H9 (cell line): Measurements from ENCODE around the gene PTBP3. TPM values are rescaled to one million over a fixed set of nuclear protein-coding genes. Genes with fewer than 3 reads are reported as not detected.
A peak's percentile ranks its signal among the peaks of the same experiment; 100 is the strongest.
"Not testable (repeated sequence)": the region's sequence is repeated elsewhere in the genome, so short reads cannot be mapped to it uniquely, and the experiment has no call there.

Source experiments
- DNase-seq: peaks from one replicate; pipeline ENCODE4 v3.0.0-alpha.2; 2017
- H2AFZ ChIP-seq: one replicate; pipeline ENCODE4 v1.6.1; 2013; ENCODE audit warnings: mild to moderate bottlenecking, low read length, control low read depth, moderate library complexity
- H2AK5ac ChIP-seq: 2 replicates; pipeline ENCODE4 v1.6.1; 2013; ENCODE audit warnings: low read length, control low read depth, mixed read lengths; ENCODE audit not compliant: insufficient read length
- H2BK120ac ChIP-seq: one replicate; pipeline ENCODE4 v1.6.1; 2013; ENCODE audit warnings: low read depth, mild to moderate bottlenecking, low read length, control low read depth, inconsistent platforms; ENCODE audit not compliant: poor library complexity, severe bottlenecking
- H2BK12ac ChIP-seq: 2 replicates; pipeline ENCODE4 v1.6.1; 2013; ENCODE audit warnings: low read length, control low read depth, mixed read lengths, low read depth; ENCODE audit not compliant: insufficient read length
- H2BK15ac ChIP-seq: 2 replicates; pipeline ENCODE4 v1.6.1; 2013; ENCODE audit warnings: low read depth, low read length, control low read depth
- H2BK20ac ChIP-seq: one replicate; pipeline ENCODE4 v1.6.1; 2013; ENCODE audit warnings: low read depth, mild to moderate bottlenecking, low read length, control low read depth, inconsistent platforms; ENCODE audit not compliant: poor library complexity, severe bottlenecking
- H2BK5ac ChIP-seq: 2 replicates; pipeline ENCODE4 v1.6.1; 2013; ENCODE audit warnings: low read length, control low read depth, mixed read lengths; ENCODE audit not compliant: insufficient read length
- H3K14ac ChIP-seq: 2 replicates; pipeline ENCODE4 v1.6.1; 2013; ENCODE audit warnings: low read length, control low read depth; ENCODE audit not compliant: insufficient read depth
- H3K18ac ChIP-seq: 2 replicates; pipeline ENCODE4 v1.6.1; 2013; ENCODE audit warnings: low read depth, mild to moderate bottlenecking, mixed read lengths, low read length, control low read depth; ENCODE audit not compliant: insufficient read length
- H3K23ac ChIP-seq: 2 replicates; pipeline ENCODE4 v1.6.1; 2013; ENCODE audit warnings: low read length, control low read depth, mixed read lengths, low read depth; ENCODE audit not compliant: insufficient read length
- H3K23me2 ChIP-seq: 2 replicates; pipeline ENCODE4 v1.6.1; 2013; ENCODE audit warnings: low read depth, mild to moderate bottlenecking, mixed read lengths, low read length, control low read depth; ENCODE audit not compliant: insufficient read length, poor library complexity, severe bottlenecking
- H3K27ac ChIP-seq: 2 replicates; pipeline ENCODE4 v1.5.1; 2013; ENCODE audit warnings: low read length, control low read depth, mixed read lengths, low read depth; ENCODE audit not compliant: insufficient read length
- H3K27me3 ChIP-seq: 2 replicates; pipeline ENCODE4 v1.6.1; 2013; ENCODE audit warnings: low read length, control low read depth, inconsistent platforms; ENCODE audit not compliant: insufficient read depth
- H3K4ac ChIP-seq: 2 replicates; pipeline ENCODE4 v1.6.1; 2013; ENCODE audit warnings: low read depth, mild to moderate bottlenecking, control low read depth, inconsistent platforms, low read length, moderate library complexity
- H3K4me1 ChIP-seq: 2 replicates; pipeline ENCODE4 v1.6.1; 2013; ENCODE audit warnings: low read length, control low read depth, inconsistent platforms; ENCODE audit not compliant: insufficient read depth
- H3K4me2 ChIP-seq: 2 replicates; pipeline ENCODE4 v1.6.1; 2013; ENCODE audit warnings: low read length, control low read depth, mixed read lengths; ENCODE audit not compliant: insufficient read length, insufficient read depth
- H3K56ac ChIP-seq: 2 replicates; pipeline ENCODE4 v1.6.1; 2013; ENCODE audit warnings: low read depth, mild to moderate bottlenecking, mixed read lengths, low read length, control low read depth; ENCODE audit not compliant: insufficient read length
- H3K79me1 ChIP-seq: 2 replicates; pipeline ENCODE4 v1.6.1; 2013; ENCODE audit warnings: low read depth, mild to moderate bottlenecking, moderate library complexity, low read length, control low read depth, inconsistent platforms; ENCODE audit not compliant: insufficient read depth, poor library complexity, severe bottlenecking
- H3K79me2 ChIP-seq: 2 replicates; pipeline ENCODE4 v1.6.1; 2013; ENCODE audit warnings: low read length, control low read depth, inconsistent platforms; ENCODE audit not compliant: insufficient read depth
- H3K9ac ChIP-seq: 2 replicates; pipeline ENCODE4 v1.6.1; 2013; ENCODE audit warnings: low read length, control low read depth, mixed read lengths; ENCODE audit not compliant: insufficient read length; ENCODE audit errors: extremely low read depth
- H3K9me3 ChIP-seq: one replicate; pipeline ENCODE4 v1.6.1; 2013; ENCODE audit warnings: low read depth, low read length, inconsistent platforms; ENCODE audit not compliant: control insufficient read depth
- H3T11ph ChIP-seq: one replicate; pipeline ENCODE4 v1.6.1; 2013; ENCODE audit warnings: mild to moderate bottlenecking, low read length, control low read depth, inconsistent platforms
- H4K20me1 ChIP-seq: one replicate; pipeline ENCODE4 v1.6.1; 2013; ENCODE audit not compliant: control insufficient read depth, insufficient read length, insufficient read depth
- H4K5ac ChIP-seq: 2 replicates; pipeline ENCODE4 v1.6.1; 2013; ENCODE audit warnings: low read depth, mild to moderate bottlenecking, mixed read lengths, low read length, control low read depth; ENCODE audit not compliant: insufficient read length
- H4K8ac ChIP-seq: replicated peaks from 2 replicates; pipeline ENCODE4 v1.6.1; 2013; ENCODE audit warnings: low read length, control low read depth, mixed read lengths, low read depth; ENCODE audit not compliant: insufficient read length
- H4K91ac ChIP-seq: 2 replicates; pipeline ENCODE4 v1.6.1; 2013; ENCODE audit warnings: low read depth, mild to moderate bottlenecking, moderate library complexity, mixed read lengths, low read length, control low read depth; ENCODE audit not compliant: insufficient read length
- H3K27ac Mint-ChIP-seq, 3 experiments: 2 replicates in 2 of 3; 3 replicates in 1 of 3; pipeline ENCODE4 v1.8.0; 2020 to 2021; ENCODE audit warnings: mixed read lengths in 3 of 3, mild to moderate bottlenecking in 1 of 3, moderate library complexity in 1 of 3
- H3K27me3 Mint-ChIP-seq: 2 replicates; pipeline ENCODE4 v1.8.0; 2021; ENCODE audit warnings: low read depth, mild to moderate bottlenecking, moderate library complexity, mixed read lengths
- H3K36me3 Mint-ChIP-seq, 3 experiments: 2 replicates in 2 of 3; 3 replicates in 1 of 3; pipeline ENCODE4 v1.8.0; 2020 to 2021; ENCODE audit warnings: low read depth in 3 of 3, mixed read lengths in 3 of 3; ENCODE audit not compliant: insufficient read depth in 1 of 3
- H3K4me1 Mint-ChIP-seq, 2 experiments: 2 replicates each; pipeline ENCODE4 v1.8.0; 2020; ENCODE audit warnings: mixed read lengths in 2 of 2
- H3K4me3 Mint-ChIP-seq, 2 experiments: 2 replicates in 1 of 2; 3 replicates in 1 of 2; pipeline ENCODE4 v1.8.0; 2020 to 2021; ENCODE audit warnings: mild to moderate bottlenecking in 2 of 2, mixed read lengths in 2 of 2, moderate library complexity in 1 of 2
- H3K9me3 Mint-ChIP-seq, 2 experiments: 2 replicates in 1 of 2; 3 replicates in 1 of 2; pipeline ENCODE4 v1.8.0; 2020; ENCODE audit warnings: mild to moderate bottlenecking in 2 of 2, mixed read lengths in 2 of 2, moderate library complexity in 1 of 2
- CTCF ChIP-seq: fragments of 200-600 bp; sonication (generic); conservative IDR thresholded peaks from 3 replicates; pipeline ENCODE4 v1.8.0; 2021; ENCODE audit warnings: antibody characterized with exemption, mild to moderate bottlenecking
- WGBS: extraction: QIAGEN DNeasy Blood & Tissue Kit; methylation state at CpG from one replicate; pipeline ENCODE4 v1.1.7; 2013; ENCODE audit warnings: missing lambda C conversion rate, low lambda C conversion rate, mixed read lengths; ENCODE audit not compliant: insufficient read length; ENCODE audit errors: extremely low coverage; 5-methylcytosine and 5-hydroxymethylcytosine counted together
- total RNA-seq: library from RNA; stranded (reverse); gene quantifications from 2 replicates; pipeline ENCODE4 v1.2.1, GENCODE V29; 2021

The PTBP3 gene
- total RNA-seq, 1 experiment from 2014 or later: 89.5 TPM

- Mint-ChIP-seq H3K9me3 (no peaks in the 10 kb centered on the region), H3K36me3 (peaks cover 5 to 25% (median 7%) of the 10 kb centered on the region in 3 experiments), H3K4me1 (peaks cover 2 to 7% of the 10 kb centered on the region in 2 experiments; a peak in 3 of 4 replicates), H3K4me3 (no peak overlapping the region), H3K27ac (peak overlapping the region in 1 of 3 experiments; percentile 53; a peak in 2 of 7 replicates), H3K27me3 (no peaks in the 10 kb centered on the region)
- Histone ChIP-seq H2BK120ac (no peak overlapping the region), H4K20me1 (no peaks in the 10 kb centered on the region), H2BK12ac (no peak overlapping the region), H3T11ph (no peak overlapping the region), H3K14ac (no peak overlapping the region), H3K4me1 (no peaks in the 10 kb centered on the region), H3K79me1 (peaks cover 2% of the 10 kb centered on the region), H3K9ac (no peak overlapping the region), H3K4me2 (no peak overlapping the region), H4K91ac (no peak overlapping the region), H3K9me3 (no peaks in the 10 kb centered on the region), H2AK5ac (no peak overlapping the region), H3K27ac (no peak overlapping the region), H2AFZ (no peak overlapping the region), H3K56ac (no peak overlapping the region), H2BK15ac (no peak overlapping the region), H2BK5ac (no peak overlapping the region), H3K79me2 (peaks cover 2% of the 10 kb centered on the region; the same call in 1 of the 2 replicates), H4K5ac (no peak overlapping the region), H3K23me2 (no peaks in the 10 kb centered on the region), H4K8ac (no peak overlapping the region), H3K4ac (no peak overlapping the region), H2BK20ac (no peak overlapping the region), H3K27me3 (no peaks in the 10 kb centered on the region), H3K23ac (no peak overlapping the region), H3K18ac (no peak overlapping the region)
- no peak for TF ChIP-seq CTCF
- DNase-seq: no peak
- WGBS: no CpG with 5 or more reads among the region's 5 CpGs
Observed at GRCh38 chr9:112268413-112268812, 65.0 kb downstream of the PTBP3 start.

GRCh38 chr9:112267086-112267485, 66.3 kb downstream of the PTBP3 start:
- not testable (repeated sequence) for H3K27me3 ChIP-seq, H3K23ac ChIP-seq, H2BK20ac ChIP-seq, H3K9me3 Mint-ChIP-seq, H3K27ac ChIP-seq, H4K5ac ChIP-seq, H2BK12ac ChIP-seq, H3K18ac ChIP-seq, H3K27ac Mint-ChIP-seq, H3K4me1 ChIP-seq, H2AK5ac ChIP-seq, H3T11ph ChIP-seq, DNase-seq, H3K4me3 Mint-ChIP-seq, H3K27me3 Mint-ChIP-seq, H4K20me1 ChIP-seq, H2AFZ ChIP-seq, H3K56ac ChIP-seq, H3K4me1 Mint-ChIP-seq, H3K9me3 ChIP-seq, H3K79me2 ChIP-seq, H3K4me2 ChIP-seq, H4K8ac ChIP-seq, H2BK5ac ChIP-seq, H3K14ac ChIP-seq, H2BK15ac ChIP-seq, H3K79me1 ChIP-seq, H3K4ac ChIP-seq, H3K23me2 ChIP-seq, H2BK120ac ChIP-seq, H4K91ac ChIP-seq, H3K9ac ChIP-seq
- no CpG with 5 or more reads among the region's 16 CpGs for WGBS
- H3K36me3 Mint-ChIP-seq: peaks cover 2 to 20% (median 7%) of the 10 kb centered on the region in 3 experiments; a peak in 6 of 7 replicates
